Heart left ventricle (tissue), 13 donors: ENCODE measurements around the gene CNTN4.

Source experiments
- POLR2A ChIP-seq, 2 donors: fragments of 450-650 bp; IDR thresholded peaks; one replicate each; pipeline ENCODE4 v1.6.1; 2017; ENCODE audit warnings: antibody characterized with exemption in 2 of 2, mild to moderate bottlenecking in 2 of 2, moderate library complexity in 2 of 2
- TF ChIP-seq, protein P1 (sequence below), 12 donors: fragments of 200-600 bp; sonication (generic) in 4 of 12; IDR thresholded peaks; one replicate each; pipeline versions ENCODE4 v1.5.0 to v1.8.0; 2018 to 2022; ENCODE audit warnings: antibody characterized with exemption in 12 of 12, mild to moderate bottlenecking in 5 of 12
- donor health status: ischemic (EF 13 %, LVEDD 7.1; RV severe dilation, severe dysfunction).
- donor health status: DM: no; HTN: yes; CAD: no.
- donor health status: DM: no; HTN: no; CAD: no.
- donor health status: ischemic (EF 25% LVEDD 6.9; RV normal size, moderate dysfunction).
- donor health status: ischemic (EF 25% LVEDD 5.7; RV mildly dilated, moderate dysfunction).
- donor health status: ischemic (EF 35%, LVEDD 5.7; RV mildly dilated, moderate dysfunction).
- donor health status: nonischemic (EF 11% LVEDD 7.7; RV severe dilation, severe dysfunction).
- donor health status: DM: yes; HTN: yes; CAD: no.
- donor health status: PGD.
- donor health status: ischemic (EF 29% LVEDD 5.4; RV normal size, mild dysfunction).
- donor health status: nonischemic (EF 23%, LVEDD 6.1; RV moderate dilation, normal function).

DNA sequence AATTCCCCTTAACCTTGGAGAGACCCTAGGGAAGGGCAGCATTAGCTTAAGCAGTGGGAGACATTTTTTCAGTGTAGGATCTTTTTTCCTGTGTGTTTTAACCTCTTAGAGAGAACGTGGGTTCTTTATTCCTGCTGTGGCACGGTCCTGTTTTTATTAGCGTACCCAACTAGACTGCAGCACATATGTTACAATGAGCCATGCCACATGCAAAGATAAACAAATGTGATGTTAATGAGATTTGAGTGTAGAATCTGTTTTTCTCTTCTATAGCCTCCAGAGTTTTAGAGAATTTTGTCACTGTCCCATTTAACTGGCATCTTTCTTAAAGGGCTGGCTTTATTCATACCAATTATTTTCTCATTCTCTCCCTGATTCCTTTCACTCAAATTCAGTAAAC lies 347.5 kb downstream of the CNTN4 start:
- TF ChIP-seq, protein P1, sequence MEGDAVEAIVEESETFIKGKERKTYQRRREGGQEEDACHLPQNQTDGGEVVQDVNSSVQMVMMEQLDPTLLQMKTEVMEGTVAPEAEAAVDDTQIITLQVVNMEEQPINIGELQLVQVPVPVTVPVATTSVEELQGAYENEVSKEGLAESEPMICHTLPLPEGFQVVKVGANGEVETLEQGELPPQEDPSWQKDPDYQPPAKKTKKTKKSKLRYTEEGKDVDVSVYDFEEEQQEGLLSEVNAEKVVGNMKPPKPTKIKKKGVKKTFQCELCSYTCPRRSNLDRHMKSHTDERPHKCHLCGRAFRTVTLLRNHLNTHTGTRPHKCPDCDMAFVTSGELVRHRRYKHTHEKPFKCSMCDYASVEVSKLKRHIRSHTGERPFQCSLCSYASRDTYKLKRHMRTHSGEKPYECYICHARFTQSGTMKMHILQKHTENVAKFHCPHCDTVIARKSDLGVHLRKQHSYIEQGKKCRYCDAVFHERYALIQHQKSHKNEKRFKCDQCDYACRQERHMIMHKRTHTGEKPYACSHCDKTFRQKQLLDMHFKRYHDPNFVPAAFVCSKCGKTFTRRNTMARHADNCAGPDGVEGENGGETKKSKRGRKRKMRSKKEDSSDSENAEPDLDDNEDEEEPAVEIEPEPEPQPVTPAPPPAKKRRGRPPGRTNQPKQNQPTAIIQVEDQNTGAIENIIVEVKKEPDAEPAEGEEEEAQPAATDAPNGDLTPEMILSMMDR (IDR thresholded peaks at IDR 0.05), result no peak
- no peak for TF ChIP-seq POLR2A (IDR thresholded peaks at IDR 0.05)
